ENCODE measurements around the gene ATP23.

ATP23 gene

DNA sequence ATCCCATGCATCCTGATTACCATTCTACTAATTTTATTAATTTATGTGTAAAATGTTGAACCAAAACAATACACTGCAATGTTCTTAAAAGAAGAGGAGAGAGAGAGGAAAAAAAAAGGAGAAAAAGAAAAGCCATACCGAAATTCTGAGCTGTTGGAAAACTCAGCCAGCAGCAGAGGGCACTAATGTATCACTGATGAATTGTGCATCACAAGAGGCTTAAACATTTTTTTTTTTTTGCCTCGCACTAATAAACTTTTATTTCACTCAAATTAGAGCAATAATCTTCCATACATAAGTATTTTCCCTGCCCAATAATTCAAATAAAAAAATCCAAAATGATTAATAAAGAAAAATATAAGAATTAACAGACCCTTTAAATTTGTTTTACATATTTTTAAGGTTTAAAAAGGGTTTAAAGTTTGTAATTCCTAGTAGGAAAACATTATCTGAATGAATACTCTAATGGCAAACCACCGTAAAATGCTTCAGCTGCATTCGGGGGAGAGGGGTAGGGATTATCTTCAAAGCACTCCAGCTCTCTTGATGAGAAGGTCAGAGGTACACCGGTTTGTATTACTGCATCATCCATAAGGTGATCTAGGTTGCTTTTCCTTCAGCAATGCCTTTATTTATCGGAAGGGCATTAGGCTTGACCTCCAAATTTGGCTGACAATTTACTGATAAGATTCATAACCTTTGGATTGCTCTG is 41.9 kb downstream of the ATP23 start:
- no peak for DNase-seq (ENCODE audit: low read depth)

DNA sequence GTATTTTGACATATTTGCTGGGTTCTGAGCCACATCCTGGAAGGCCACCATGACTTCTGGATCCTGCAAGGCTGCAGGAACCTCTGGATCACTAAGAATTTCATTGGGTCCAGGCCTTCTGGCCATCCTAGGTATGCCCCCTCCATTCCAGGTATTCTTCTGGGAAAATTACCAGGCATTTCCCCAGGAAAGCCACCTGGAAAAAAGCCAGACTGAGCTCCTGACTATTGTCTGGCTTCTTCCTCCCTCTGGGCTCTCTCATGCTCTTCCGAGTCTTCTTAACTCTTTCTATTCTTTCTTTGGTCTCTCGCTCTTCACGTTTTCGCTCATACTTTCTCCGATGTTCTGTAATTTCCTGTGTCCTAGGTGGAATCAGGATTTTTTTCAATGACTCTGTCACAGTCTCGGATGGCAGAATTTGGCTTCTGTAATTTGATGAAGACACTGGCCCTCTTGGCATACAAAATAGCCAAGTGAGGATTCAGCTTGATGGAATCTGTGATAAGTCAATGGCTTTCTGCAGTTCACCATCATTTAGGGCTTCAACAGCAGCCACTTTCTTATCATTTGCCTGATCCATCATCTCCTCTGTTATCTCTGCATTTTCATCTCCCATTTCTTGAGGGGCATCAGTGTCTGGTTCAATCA is 42.6 kb downstream of the ATP23 start:
- no peak for DNase-seq (ENCODE audit: low read depth)

DNA sequence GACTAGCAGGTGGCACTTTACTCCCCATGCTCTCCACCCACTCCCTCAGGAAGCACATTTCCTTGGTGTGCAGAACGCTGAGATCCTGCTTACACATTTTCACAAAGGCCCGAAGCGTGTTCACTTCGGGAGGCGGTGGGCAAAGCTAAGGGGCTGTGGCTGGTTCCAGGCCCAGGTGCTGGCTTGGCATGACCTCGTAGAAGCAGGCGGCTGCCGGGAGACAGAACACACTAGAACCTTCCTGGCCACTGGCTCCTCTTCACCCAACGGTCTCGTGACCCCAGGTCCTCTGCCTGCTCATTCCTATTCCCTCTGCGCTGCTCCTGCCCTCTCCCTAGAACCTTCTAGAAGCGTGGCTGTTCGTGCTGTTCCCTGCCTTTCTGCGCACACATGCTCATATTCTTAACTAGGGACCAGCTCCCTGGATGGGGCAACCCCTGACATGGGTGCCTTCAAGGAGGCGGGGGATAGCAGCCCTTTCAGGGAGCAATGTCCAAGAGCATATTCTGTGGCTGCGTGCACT is 43.3 kb downstream of the ATP23 start:
- DNase-seq (ENCODE audit: low read depth), result no peak

DNA sequence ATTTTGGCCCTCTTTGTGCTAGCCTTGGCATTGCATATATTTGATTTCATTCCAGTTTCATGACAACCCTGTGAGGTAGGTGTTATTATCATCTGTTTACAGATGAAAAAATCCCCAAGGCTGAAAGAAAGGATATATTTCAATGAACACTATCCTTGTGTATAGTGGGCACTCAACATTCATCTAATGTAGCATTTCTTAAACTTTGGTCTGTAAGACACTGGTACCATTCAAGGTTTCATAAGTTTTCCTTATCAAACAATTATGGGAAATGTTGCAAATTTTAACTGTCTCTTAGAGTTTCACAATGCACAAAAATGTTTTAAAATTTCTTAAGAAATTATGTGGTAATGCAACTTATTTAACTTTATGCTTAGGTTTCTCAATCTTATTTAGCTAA is 44.3 kb downstream of the ATP23 start:
- no peak for DNase-seq (ENCODE audit: low read depth)

DNA sequence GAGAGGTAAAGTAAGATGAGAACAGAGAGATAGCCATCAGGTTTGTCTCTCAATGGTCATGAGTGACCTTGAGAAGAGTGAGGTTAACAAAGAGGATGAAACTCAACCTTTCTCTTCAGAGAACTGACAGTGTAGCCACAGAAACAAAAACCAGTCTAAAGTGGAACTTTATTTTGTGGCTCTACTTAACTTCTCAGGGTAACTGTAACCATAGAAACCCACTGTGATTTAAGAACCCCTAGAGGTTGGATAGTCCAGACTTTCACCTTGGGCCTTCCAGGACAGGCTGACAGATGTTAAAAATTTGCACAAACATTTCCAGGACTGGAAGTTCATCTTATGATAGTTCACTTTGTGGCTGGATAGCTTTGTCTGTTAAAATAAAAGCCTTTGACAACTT is 48.5 kb downstream of the ATP23 start:
- DNase-seq (ENCODE audit: low read depth), result no peak

DNA sequence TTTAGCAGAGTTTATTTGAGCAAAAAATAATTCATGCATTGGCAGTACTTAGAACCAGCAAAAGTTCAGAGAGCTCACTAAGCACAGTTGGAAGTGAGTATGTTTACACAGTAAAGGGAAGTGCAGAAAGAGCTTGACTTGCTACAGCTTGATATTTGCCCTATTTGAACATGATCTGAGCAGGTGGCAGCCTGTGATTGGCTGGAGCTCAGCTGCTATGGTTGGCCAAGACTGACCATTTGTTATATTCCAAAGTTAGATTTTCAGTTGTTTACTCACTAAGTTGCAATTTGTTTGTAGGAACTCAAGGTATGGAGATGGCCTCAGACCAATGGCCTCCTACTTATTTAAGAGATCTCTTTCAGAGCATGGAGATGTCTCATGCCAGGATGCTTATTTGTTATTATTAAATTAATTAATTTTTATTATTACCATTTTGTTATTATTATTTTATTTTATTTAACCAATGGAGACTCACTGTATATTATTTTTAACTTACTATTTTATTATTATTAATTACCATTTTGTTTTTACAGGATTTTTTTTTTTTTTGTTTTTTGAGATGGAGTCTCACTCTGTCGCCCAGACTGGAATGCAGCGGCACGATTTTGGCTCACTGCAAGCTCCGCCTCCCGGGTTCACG is 49.0 kb downstream of the ATP23 start:
- no peak for DNase-seq (ENCODE audit: low read depth)

DNA sequence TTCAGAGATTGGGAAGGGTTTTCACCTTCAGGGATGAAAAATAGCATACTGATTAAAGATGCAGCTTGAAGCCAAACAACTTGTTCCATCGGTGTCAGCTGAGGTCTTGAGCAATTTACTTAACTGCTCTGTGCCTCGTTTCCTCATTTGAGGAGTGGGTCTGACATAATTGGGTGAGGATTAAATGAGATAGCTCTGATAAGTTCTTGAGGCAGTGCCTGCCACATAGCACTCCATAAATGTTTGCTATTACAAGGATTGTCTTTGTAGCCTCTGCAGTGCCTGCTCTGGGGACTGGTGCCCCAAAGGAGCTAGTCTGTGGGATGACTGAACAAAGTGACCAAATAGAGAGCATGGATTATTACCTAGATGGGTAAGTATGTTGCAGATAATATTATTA is 50.6 kb downstream of the ATP23 start:
- no peak for DNase-seq (ENCODE audit: low read depth)

DNA sequence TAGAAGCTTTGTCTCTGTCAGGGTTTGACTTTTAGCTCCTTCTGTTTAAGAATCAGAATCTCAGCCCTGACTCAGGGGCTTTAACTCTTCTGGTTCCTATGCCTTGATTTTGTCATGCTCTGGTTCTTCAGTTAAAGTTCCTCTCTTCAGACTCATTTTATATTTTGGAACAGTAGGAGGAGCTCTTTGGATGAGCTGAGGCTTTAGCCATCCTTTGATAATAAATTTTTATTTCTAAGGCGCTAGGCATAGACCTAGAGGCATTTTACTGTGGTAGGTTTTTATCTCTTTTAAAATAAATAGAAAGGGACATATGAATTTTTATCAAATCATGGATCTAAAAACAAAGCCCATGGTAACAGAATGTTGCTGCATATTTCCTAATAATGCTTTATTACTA is 51.7 kb downstream of the ATP23 start:
- DNase-seq (ENCODE audit: low read depth), result no peak

DNA sequence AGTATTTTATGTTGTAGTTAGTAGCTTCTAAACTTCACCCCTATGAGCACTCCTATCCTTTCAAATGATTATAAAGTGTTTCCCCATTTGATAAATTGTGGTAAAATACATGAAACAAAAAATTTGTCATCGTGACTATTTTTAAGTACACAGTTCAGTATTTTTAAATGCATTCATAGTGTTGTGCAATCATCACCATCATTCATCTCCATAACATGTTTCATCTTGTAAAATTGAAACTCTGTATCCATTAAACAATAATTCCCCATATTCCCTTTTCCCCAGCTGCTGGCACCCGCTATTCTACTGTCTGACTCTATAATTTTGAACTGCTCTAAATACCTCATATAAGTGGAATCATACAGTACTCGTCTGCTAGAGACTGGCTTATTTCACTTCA is 52.5 kb downstream of the ATP23 start:
- DNase-seq (ENCODE audit: low read depth), result no peak

DNA sequence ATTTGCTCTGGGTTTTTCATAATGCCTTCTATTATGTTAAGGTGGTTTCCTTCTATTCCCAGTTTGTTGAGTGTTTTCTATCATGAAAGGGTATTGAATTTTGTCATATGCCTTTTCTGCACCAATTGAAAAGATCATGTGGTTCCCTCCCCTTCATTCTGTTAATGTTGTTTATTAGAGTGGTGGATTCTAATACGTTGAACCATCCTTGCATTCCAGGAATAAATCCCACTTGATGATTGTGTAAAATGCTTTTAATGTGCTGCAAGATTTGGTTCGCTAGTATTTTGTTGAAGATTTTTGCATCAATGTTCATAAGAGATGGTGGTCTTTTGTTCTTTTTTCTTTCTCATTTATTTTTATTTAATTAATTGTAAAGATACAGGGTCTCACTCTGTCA is 55.2 kb downstream of the ATP23 start:
- DNase-seq (ENCODE audit: low read depth), result no peak

DNA sequence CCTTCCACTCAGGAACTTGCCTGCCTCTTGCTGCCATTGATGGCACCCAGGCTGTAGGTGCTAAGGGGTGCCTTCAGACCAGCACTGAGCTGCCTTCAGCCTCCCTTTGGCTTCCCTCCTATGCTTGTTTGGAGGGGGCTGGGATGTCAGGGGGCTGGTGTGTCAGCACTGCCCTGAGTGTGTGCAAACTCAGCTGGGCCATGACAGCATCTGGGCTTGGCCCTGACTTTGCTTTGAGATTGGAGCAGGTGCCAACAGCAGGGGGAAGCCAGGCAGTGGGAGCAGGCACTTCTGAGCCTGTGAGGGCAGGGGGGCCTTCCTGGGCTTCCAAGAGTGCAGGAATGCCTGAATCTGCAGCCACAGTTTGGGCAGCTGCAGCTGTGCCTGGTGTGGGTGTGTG is 56.9 kb downstream of the ATP23 start:
- no peak for DNase-seq (ENCODE audit: low read depth)

DNA sequence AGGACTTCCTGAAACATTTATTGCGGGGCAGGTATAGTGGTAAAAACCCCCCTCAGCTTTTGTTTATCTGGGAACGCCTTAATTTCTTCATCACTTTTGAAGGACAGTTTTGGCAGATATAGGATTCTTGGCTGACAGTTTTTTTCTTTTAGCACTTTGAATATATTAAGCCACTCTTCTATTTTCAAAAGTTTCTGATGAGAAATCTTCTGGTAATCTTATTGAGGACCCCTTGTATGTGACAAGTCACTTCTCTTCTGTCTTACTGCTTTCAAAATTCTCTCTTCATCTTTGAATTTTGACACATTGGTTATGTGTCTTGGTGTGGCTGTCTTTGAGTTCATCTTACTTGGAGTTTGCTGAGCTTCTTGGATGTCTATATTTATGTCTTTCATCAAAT is 59.1 kb downstream of the ATP23 start:
- no peak for DNase-seq (ENCODE audit: low read depth)

DNA sequence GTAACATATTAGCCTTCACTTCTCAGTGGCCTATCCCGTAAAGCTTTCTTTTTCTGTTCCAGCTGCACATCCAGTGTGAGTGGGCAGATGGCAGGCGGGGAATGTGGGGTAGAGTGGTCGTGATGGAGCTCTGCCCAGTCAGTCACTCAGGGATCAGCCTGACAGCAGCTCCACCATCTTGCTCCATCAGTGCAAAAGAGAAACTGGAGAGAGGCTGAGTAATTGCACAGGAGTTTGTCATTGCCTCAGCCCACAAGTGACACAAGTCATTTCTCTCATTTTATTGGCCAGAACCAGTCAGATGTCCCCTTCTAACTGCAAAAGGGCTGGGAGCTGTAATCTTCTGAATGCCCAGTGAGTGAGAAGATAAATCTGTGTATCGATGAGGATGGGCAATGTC is 66.5 kb downstream of the ATP23 start:
- DNase-seq (ENCODE audit: low read depth), result no peak

DNA sequence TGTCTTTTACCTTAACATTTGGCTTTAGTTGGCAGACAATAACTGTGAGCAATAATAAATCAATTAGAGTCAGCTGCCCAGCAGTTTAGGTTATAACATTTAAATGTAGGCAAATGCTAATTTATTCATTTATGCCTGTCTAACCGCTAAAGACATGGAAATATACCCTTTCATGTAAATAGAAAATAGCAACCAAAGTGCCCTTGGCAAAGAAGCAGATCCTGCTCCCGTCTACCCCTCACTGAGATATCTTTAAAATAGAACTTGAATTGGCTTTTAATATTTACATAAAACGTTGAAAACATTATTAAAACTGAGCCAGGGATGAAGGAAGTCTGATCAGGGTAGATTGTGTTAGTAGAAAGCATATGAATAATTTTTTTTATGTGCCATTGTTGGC is 67.3 kb downstream of the ATP23 start:
- no peak for DNase-seq (ENCODE audit: low read depth)

Data from stimulated activated CD8-positive, alpha-beta memory T cell treated with anti-CD3 and anti-CD28 coated beads, Interleukin-12 subunit alpha, Interleukin-12 subunit beta, amount 100 ng/mL, for 1 hour (primary cell).